HG03060 (cell line): ENCODE data around the gene MARVELD1.

Experiments
- ATAC-seq: cut with Tn5 transposase; IDR thresholded peaks from one replicate; pipeline ENCODE4 v1.9.1; 2021; ENCODE audit warnings: low read depth, moderate number of reproducible peaks; ENCODE audit not compliant: unreplicated experiment

Gene MARVELD1

DNA sequence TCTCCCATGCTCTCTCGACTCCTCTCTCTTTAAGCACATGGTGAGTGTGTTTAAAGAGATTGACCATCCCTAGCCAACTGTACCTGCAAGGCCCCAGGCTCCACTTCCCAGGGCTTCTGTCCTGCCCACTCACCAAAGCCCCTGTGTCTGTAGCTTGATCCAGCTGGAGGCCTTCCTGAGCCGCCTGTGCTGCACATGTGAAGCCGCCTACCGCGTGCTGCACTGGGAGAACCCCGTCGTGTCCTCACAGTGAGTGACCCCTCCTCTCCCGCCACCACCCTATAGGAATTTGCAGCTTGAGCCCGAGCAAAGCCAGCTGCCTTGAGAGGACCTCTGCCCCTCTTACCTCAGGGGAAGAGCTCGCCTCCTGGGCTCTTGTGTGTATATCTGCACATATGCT, 34.6 kb downstream of the MARVELD1 start:
- no peak for ATAC-seq

- ATAC-seq, result no peak
Measured at GRCh38 chr10:97752956-97753355, 39.4 kb downstream of the MARVELD1 start.

GRCh38 chr10:97754726-97755125, 41.2 kb downstream of the MARVELD1 start:
- ATAC-seq, result no peak

DNA sequence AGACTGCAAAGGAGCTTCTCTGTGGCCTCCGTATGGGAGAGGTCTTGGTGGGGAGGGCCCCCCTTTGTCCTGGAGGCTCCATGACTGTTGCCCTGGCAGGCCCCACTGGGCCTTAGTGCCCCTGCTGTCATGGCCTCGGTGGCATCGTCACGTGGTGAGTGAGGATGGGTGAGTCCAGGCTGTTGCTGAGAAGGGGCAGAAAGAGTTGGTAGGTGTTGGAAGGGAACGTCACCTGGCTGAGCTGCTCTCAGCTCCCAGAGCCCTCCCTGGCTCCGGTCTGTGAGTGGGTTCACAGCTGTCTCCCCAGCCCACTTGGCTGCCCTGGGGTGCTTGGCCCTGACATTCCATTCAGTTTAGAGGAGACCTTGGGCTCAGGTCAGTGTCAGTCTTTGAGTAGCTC, 42.2 kb downstream of the MARVELD1 start:
- ATAC-seq, result no peak

DNA sequence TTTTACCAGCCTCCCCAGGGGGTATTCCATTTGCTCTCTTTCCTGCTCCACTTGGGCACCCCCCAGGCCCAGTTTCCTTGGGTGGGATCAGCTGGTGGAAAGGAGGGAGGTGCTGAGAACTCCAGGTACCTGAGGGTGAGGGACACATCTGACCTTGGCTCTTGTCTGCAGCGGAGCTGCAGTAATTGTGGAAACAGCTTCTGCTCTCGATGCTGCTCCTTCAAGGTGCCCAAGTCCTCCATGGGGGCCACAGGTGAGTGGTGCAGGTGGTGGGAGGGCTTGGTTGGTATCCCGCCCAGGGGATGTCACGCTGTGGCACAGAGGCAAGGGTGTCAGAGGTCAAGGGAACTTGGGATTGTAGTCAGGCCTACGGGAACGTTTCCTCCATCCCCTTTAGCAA, 43.9 kb downstream of the MARVELD1 start:
- no peak for ATAC-seq

GRCh38 chr10:97759158-97759887, 45.8 kb downstream of the MARVELD1 start:
- no peak for ATAC-seq

- ATAC-seq, result no peak
Measured at GRCh38 chr10:97759946-97760345, 46.4 kb downstream of the MARVELD1 start.

DNA sequence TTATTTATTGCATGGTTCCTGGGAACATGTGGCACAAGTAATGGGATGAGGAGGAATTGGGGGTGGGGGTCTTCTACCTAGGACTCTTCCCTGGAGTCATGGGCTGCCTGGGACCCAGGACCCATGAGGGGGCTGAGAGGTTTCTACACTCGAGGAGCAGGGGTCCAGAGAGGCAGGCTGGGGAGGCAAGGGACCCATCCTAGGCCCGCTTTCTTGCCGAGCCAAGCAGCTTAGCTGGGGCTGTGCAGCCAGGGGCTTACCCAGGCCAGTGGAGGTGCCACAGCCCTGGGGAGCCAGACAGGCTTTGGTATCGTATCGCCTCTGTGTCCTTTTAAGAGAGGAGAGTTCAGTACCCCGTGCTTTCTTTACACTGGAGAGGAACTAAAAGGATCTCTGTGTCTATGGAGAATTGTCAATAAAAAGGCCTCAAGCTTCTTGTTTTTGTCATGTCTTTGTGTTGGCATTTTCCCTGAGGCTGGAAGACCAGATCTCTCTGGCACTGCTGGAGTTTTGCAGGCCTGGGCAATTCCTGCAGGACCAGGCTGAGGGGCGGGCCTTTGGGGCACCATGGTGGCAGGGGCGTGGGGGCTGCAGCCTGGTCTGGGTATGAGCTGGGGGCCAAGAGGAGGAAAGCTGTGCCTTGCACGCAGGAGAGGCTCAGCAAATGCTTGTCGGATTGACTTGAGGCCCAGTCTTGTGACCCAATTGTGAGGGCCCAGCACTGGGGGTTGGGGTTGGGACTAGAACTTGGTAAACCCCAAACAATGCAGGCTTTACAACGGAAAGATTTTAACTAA, 47.1 kb downstream of the MARVELD1 start:
- no peak for ATAC-seq

DNA sequence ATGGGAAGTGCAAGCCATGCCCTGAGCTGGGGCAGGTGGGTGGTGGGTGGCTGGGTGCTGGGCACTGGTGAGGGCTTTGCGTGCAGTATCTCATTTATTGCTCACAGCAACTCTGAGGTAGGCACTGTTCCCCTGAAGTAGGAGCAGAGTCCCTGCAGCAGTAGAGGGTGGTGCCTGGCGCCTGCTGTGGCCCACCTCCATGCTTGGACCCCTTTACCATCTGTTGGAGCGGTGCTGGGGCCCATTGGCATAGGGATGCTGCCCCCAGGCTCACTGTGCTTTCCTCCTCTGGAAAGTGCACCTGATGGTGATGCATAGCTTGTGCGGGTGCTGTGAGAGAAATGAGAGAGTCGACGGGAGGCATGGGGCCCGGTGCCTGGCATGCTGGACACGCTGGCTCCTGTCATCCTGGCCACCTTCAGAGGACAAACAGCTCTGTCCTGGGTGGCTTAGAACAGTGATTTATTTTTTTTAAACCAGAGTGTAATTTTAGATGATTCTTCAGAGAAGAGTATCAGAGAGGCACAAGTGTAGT, 47.9 kb downstream of the MARVELD1 start:
- no peak for ATAC-seq

- no peak for ATAC-seq
Measured at GRCh38 chr10:97762056-97762455, 48.5 kb downstream of the MARVELD1 start.

DNA sequence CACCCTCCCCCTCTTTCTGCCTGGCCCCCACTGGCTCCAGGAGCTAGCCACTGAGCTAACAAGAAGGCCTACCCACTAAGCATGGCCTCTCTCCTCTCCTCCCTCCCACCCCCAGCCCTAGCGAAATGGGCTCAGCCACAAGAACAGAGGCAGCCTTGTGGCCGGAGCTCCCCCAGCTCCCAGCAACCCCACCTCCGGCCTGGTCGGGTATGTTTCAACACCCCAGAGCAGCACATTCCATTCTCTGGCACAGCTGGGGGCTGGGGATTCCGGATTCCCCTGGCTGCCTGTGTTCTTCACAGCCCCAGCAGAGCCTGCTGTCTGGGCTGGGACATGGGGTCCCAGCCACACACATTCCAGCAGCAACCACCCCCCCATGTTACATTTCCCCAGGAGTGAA, 49.3 kb downstream of the MARVELD1 start:
- no peak for ATAC-seq

GRCh38 chr10:97763411-97763810, 49.9 kb downstream of the MARVELD1 start:
- ATAC-seq, result no peak

- ATAC-seq, result no peak
Measured at GRCh38 chr10:97763947-97764346, 50.4 kb downstream of the MARVELD1 start.

GRCh38 chr10:97764519-97764931, 51.0 kb downstream of the MARVELD1 start:
- ATAC-seq, result no peak

- no peak for ATAC-seq
Measured at GRCh38 chr10:97765201-97765600, 51.7 kb downstream of the MARVELD1 start.

DNA sequence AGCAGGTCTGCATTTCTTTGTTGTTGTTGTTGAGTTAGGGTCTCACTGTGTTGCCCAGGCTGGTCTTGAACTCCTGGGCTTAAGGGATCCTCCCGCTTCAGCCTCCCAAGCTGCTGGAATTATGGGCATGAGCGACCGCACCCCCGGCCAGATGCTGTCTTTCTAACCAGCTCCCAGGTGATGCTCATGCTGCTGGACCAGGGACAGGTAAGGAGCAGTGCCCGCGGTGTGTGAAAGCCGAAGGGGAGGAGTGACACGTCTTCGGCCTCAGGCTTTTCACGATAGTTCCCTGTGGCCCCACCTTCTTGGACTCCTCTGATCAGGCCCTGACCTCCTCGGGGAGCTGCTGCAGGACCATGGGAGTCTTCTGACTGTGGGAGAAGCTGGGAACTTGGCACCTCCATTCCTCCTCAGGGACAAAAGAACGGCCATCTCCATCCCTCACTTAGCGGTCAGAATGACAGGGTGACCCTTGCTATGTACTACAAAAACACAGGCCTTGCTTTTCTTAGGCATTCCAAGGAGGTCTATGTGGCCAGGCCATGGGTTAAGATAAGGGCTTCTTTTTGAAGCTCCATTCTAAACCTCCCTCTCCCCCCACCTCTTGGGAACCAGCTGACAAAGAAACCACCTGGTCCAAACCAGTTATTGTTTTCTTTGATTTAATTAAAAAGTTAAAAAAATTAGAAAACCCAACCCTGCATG, 52.7 kb downstream of the MARVELD1 start:
- no peak for ATAC-seq

GRCh38 chr10:97766996-97767924, 53.7 kb downstream of the MARVELD1 start:
- ATAC-seq, result no peak
